Urinary bladder (tissue), 4 donors: ENCODE data around the gene ETS1. TPM values are rescaled to one million over a fixed set of nuclear protein-coding genes. Genes with fewer than 3 reads are reported as not detected.

Experiments used
- DNase-seq: peaks from one replicate; pipeline ENCODE4 v3.0.0-alpha.2; 2015; ENCODE audit errors: extremely low spot score
- H3K27ac ChIP-seq: one replicate; pipeline ENCODE4 v1.5.1; 2013; ENCODE audit warnings: low read depth, mild to moderate bottlenecking, moderate library complexity
- H3K36me3 ChIP-seq: one replicate; pipeline ENCODE4 v1.6.1; 2013; ENCODE audit warnings: mild to moderate bottlenecking, moderate library complexity; ENCODE audit not compliant: insufficient read depth
- H3K4me1 ChIP-seq: one replicate; pipeline ENCODE4 v1.6.1; 2013; ENCODE audit warnings: mild to moderate bottlenecking, moderate library complexity; ENCODE audit not compliant: insufficient read depth
- H3K4me3 ChIP-seq: one replicate; pipeline ENCODE4 v1.5.1; 2013; ENCODE audit warnings: low read depth, low read length
- WGBS: extraction: QIAGEN DNeasy Blood & Tissue Kit; methylation state at CpG from one replicate; pipeline ENCODE4 v1.1.7; 2013; 5-methylcytosine and 5-hydroxymethylcytosine counted together
- polyA plus RNA-seq: library from polyadenylated mRNA; stranded (reverse); fragments of 200-250 nt; gene quantifications from one replicate; pipeline ENCODE4 v1.2.3, GENCODE V29; 2013
- total RNA-seq: library from RNA; depleted of rRNA; stranded (reverse); fragments of >200 nt; gene quantifications from one replicate; pipeline ENCODE4 v1.2.3, GENCODE V29; 2014
- donor health status: healthy with polysubstance abuse.
- donor health status: healthy.

ETS1 gene
- total and polyA plus RNA-seq, 2 donors = 35.6 to 64.0 TPM

DNA sequence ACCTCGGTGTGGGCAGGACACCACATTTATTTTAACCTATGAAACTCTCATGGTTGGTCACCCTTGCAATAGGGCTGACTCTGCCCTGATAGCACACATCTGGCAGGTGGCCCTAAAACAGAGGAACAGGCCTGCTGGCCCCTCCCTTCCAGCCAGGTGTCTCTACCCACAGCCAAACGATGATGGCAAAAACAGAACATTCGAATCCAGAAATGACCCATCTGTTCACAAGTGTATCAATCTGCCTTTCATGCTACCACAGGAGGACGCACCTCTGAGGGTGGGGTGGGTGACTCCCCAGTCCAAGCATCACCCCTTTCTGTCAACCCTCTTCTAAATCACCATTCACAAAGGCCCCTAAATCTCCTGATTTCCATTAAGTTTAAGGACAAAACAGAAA lies 118.1 kb downstream of the ETS1 start:
- H3K27ac ChIP-seq = no peak overlapping the region
- no peak overlapping the region for H3K4me3 ChIP-seq
- no peaks in the 10 kb centered on the region for H3K4me1 ChIP-seq
- WGBS = 81% methylated on average over 4 of the region's 4 CpGs
- H3K36me3 ChIP-seq = no peaks in the 10 kb centered on the region
- DNase-seq = no peak

DNA sequence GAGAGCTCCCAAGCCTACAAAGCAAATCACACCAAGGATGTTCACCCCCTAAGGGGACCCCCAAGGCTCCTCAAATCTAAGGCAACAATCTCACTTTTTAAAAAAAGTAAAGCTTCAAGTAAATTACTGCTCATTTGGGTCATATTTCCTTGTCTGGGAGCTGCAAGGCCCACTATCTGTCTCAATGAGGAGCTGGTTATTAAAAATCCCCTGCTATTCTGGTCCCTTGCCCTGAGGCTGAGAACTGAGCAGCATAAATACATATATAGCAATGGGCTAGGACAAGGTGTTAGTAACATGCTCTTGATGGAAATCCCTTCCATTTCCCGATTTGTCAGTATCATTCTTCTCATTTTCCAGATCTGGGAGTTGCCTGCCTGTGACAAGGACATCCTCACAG lies 119.2 kb downstream of the ETS1 start:
- Histone ChIP-seq H3K4me1 (no peaks in the 10 kb centered on the region), H3K4me3 (no peak overlapping the region), H3K36me3 (no peaks in the 10 kb centered on the region), H3K27ac (no peak overlapping the region)
- DNase-seq = no peak
- 71% methylated on average over 1 of the region's 1 CpG for WGBS

- no peak overlapping the region for H3K4me3 ChIP-seq
- DNase-seq = no peak
- H3K4me1 ChIP-seq = no peaks in the 10 kb centered on the region
- WGBS = 48% methylated on average over 9 of the region's 9 CpGs
- H3K36me3 ChIP-seq = no peaks in the 10 kb centered on the region
- H3K27ac ChIP-seq = peak overlapping the region; percentile 77
These were observed 119.7 kb downstream of the ETS1 start for GRCh38 chr11:128467610-128468041.

GRCh38 chr11:128467041-128467440 lies 120.3 kb downstream of the ETS1 start:
- no peaks in the 10 kb centered on the region for H3K4me1 ChIP-seq

GRCh38 chr11:128465946-128466705 lies 121.2 kb downstream of the ETS1 start:
- Histone ChIP-seq H3K4me1 (no peaks in the 10 kb centered on the region), H3K4me3 (no peak overlapping the region), H3K27ac (peak overlapping the region; percentile 13), H3K36me3 (peaks cover 6% of the 10 kb centered on the region)
- DNase-seq = no peak
- WGBS = 86% methylated on average over 15 of the region's 15 CpGs

More at GRCh38 chr11:128467041-128467440, 120.3 kb downstream of the ETS1 start:
- Histone ChIP-seq H3K27ac (peak overlapping the region; percentile 38), H3K36me3 (peaks cover 2% of the 10 kb centered on the region), H3K4me3 (no peak overlapping the region)
- WGBS = 88% methylated on average over 6 of the region's 6 CpGs
- no peak for DNase-seq

- no peak for DNase-seq
These were observed 121.8 kb downstream of the ETS1 start for GRCh38 chr11:128465531-128465930.

DNA sequence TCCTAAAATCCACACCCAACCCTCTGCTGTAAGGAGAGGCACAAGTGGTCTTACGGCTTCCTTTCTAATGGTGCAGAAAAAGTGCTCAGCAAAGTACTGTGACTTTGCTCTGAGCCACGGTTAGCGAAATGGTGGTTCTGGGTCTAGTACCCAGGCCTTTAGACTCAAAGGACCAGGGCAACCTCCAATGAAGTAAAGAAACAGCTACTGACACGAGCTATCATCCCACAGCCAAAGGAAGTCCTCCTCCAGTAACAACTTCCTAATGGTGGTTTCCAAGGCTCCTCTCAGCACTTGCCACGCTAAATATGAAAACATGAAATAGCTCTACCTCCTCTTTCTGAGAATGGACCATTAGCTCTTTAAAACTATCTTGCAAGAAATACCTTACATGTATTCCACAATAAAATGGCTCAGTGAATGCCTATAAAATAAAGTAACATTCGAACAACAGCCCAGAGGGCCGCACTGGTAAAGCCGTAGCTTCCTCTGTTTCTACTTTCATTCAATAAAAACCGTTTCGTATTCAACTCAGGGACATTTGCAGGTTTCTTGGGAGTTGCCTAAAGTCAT lies 122.4 kb downstream of the ETS1 start:
- Histone ChIP-seq H3K36me3 (peaks cover 9% of the 10 kb centered on the region), H3K4me1 (no peaks in the 10 kb centered on the region), H3K4me3 (no peak overlapping the region), H3K27ac (no peak overlapping the region)
- 82% methylated on average over 10 of the region's 10 CpGs for WGBS
- DNase-seq = no peak

More at GRCh38 chr11:128465531-128465930, 121.8 kb downstream of the ETS1 start:
- Histone ChIP-seq H3K27ac (no peak overlapping the region), H3K4me3 (no peak overlapping the region), H3K36me3 (peaks cover 9% of the 10 kb centered on the region), H3K4me1 (no peaks in the 10 kb centered on the region)
- WGBS = 87% methylated on average over 9 of the region's 9 CpGs

DNA sequence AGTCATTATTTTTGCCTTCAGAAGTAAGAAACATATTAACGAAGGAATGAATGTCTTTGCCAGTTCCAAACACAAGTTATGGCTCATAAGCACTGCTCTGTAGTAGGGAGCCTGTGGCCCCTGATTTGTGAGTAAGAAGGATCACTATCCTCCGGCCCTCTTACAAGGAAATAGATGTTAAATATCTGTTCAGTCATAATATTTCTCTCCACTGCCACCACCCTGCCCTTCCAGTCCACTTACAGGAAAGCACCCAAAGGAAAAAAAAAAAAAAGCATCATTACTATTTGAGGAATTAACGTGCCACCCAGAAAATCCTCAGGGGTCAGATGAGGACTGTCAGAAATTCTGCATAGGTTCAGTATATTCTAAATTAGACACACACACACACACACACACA lies 123.4 kb downstream of the ETS1 start:
- peaks cover 9% of the 10 kb centered on the region for H3K36me3 ChIP-seq
- 61% methylated on average over 3 of the region's 3 CpGs for WGBS
- no peak overlapping the region for H3K4me3 ChIP-seq
- H3K27ac ChIP-seq = no peak overlapping the region
- no peaks in the 10 kb centered on the region for H3K4me1 ChIP-seq
- no peak for DNase-seq

GRCh38 chr11:128463371-128463829 lies 124.0 kb downstream of the ETS1 start:
- Histone ChIP-seq H3K4me3 (no peak overlapping the region), H3K4me1 (no peaks in the 10 kb centered on the region), H3K36me3 (peaks cover 9% of the 10 kb centered on the region), H3K27ac (peak overlapping the region; percentile 26)
- 50% methylated on average over 8 of the region's 8 CpGs for WGBS
- DNase-seq = no peak

GRCh38 chr11:128462922-128463321 lies 124.4 kb downstream of the ETS1 start:
- Histone ChIP-seq H3K27ac (peak overlapping the region; percentile 26), H3K4me1 (no peaks in the 10 kb centered on the region), H3K4me3 (no peak overlapping the region), H3K36me3 (peaks cover 9% of the 10 kb centered on the region)
- WGBS = 65% methylated on average over 4 of the region's 4 CpGs
- DNase-seq = no peak

- Histone ChIP-seq H3K4me1 (no peaks in the 10 kb centered on the region), H3K4me3 (no peak overlapping the region), H3K36me3 (peaks cover 9% of the 10 kb centered on the region), H3K27ac (no peak overlapping the region)
- 96% methylated on average over 13 of the region's 13 CpGs for WGBS
- no peak for DNase-seq
These were observed 125.2 kb downstream of the ETS1 start for GRCh38 chr11:128462189-128462588.

GRCh38 chr11:128458321-128458720 lies 129.0 kb downstream of the ETS1 start:
- Histone ChIP-seq H3K4me3 (no peak overlapping the region), H3K27ac (no peak overlapping the region), H3K4me1 (no peaks in the 10 kb centered on the region), H3K36me3 (peaks cover 9% of the 10 kb centered on the region)
- 43% methylated on average over 5 of the region's 5 CpGs for WGBS
- no peak for DNase-seq

- 95% methylated on average over 3 of the region's 3 CpGs for WGBS
- Histone ChIP-seq H3K27ac (no peak overlapping the region), H3K4me3 (no peak overlapping the region), H3K4me1 (no peaks in the 10 kb centered on the region), H3K36me3 (peaks cover 9% of the 10 kb centered on the region)
- DNase-seq = no peak
These were observed 129.5 kb downstream of the ETS1 start for GRCh38 chr11:128457874-128458273.

- no peak for DNase-seq
- peaks cover 3% of the 10 kb centered on the region for H3K36me3 ChIP-seq
- WGBS = 87% methylated on average over 8 of the region's 8 CpGs
These were observed 130.6 kb downstream of the ETS1 start for GRCh38 chr11:128456566-128457268.

More at GRCh38 chr11:128456566-128457268, 130.6 kb downstream of the ETS1 start:
- Histone ChIP-seq H3K4me1 (no peaks in the 10 kb centered on the region), H3K27ac (no peak overlapping the region), H3K4me3 (no peak overlapping the region)
